ENCODE results near the gene AIG1. TPM values are rescaled to one million over a fixed set of nuclear protein-coding genes. Genes with fewer than 3 reads are reported as not detected.

Gene AIG1
- total RNA-seq, 2 donors from 2014 or later = 32.9 to 53.6 TPM

DNA sequence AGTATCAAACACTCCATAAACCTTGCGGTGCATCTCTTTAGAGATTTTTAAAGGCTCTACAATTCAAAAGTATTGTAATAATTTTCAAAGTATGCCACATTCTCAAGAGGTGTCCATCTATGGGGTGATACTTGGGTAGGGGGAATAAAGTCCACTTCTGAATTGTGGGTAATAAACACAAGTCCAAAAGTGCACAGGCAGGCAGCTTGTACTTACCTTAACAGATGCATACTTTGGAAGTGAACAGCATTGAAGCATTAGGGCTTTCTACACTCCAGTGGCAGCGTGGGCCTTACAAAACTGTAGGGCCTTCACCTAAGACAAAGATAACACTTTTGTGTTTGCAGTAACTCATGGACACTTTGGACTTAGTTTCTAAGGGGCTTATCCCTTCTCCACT lies 58.6 kb downstream of the AIG1 start:
- H3K4me1 ChIP-seq (ENCODE audit: control insufficient read depth in 1 of 2, low read depth in 2 of 2) = no peaks in the 10 kb centered on the region
- no peaks in the 10 kb centered on the region for H3K27me3 ChIP-seq (replicated peaks; ENCODE audit: insufficient read depth)
- TF ChIP-seq, protein P1, sequence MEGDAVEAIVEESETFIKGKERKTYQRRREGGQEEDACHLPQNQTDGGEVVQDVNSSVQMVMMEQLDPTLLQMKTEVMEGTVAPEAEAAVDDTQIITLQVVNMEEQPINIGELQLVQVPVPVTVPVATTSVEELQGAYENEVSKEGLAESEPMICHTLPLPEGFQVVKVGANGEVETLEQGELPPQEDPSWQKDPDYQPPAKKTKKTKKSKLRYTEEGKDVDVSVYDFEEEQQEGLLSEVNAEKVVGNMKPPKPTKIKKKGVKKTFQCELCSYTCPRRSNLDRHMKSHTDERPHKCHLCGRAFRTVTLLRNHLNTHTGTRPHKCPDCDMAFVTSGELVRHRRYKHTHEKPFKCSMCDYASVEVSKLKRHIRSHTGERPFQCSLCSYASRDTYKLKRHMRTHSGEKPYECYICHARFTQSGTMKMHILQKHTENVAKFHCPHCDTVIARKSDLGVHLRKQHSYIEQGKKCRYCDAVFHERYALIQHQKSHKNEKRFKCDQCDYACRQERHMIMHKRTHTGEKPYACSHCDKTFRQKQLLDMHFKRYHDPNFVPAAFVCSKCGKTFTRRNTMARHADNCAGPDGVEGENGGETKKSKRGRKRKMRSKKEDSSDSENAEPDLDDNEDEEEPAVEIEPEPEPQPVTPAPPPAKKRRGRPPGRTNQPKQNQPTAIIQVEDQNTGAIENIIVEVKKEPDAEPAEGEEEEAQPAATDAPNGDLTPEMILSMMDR (IDR thresholded peaks at IDR 0.05) = no peak
- DNase-seq (ENCODE audit: low spot score) (no peak), ATAC-seq (ENCODE audit: insufficient number of reproducible peaks, low FRiP score, low read depth) (no peak)
- H3K27ac ChIP-seq = no peak overlapping the region
- no peaks in the 10 kb centered on the region for H3K36me3 ChIP-seq
- H3K9me3 ChIP-seq = no peaks in the 10 kb centered on the region
- no peak overlapping the region for H3K4me3 ChIP-seq

GRCh38 chr6:143123081-143123480 lies 62.4 kb downstream of the AIG1 start:
- Histone ChIP-seq H3K9me3 (no peaks in the 10 kb centered on the region), H3K27me3 (replicated peaks; ENCODE audit: insufficient read depth) (no peaks in the 10 kb centered on the region), H3K4me3 (no peak overlapping the region), H3K27ac (no peak overlapping the region), H3K36me3 (no peaks in the 10 kb centered on the region), H3K4me1 (ENCODE audit: control insufficient read depth in 1 of 2, low read depth in 2 of 2) (no peaks in the 10 kb centered on the region)
- ATAC-seq (ENCODE audit: insufficient number of reproducible peaks, low FRiP score, low read depth) = no peak
- TF ChIP-seq, protein P1 (IDR thresholded peaks at IDR 0.05) = no peak
- DNase-seq (ENCODE audit: low spot score) = no peak

GRCh38 chr6:143123941-143124340 lies 63.3 kb downstream of the AIG1 start:
- no peak for ATAC-seq (ENCODE audit: insufficient number of reproducible peaks, low FRiP score, low read depth)
- H3K4me1 ChIP-seq (ENCODE audit: control insufficient read depth in 1 of 2, low read depth in 2 of 2) = no peaks in the 10 kb centered on the region
- no peaks in the 10 kb centered on the region for H3K27me3 ChIP-seq (replicated peaks; ENCODE audit: insufficient read depth)
- H3K36me3 ChIP-seq = no peaks in the 10 kb centered on the region
- TF ChIP-seq, protein P1 (IDR thresholded peaks at IDR 0.05) = no peak
- no peak overlapping the region for H3K4me3 ChIP-seq
- H3K27ac ChIP-seq = no peak overlapping the region
- H3K9me3 ChIP-seq = no peaks in the 10 kb centered on the region
- DNase-seq (ENCODE audit: low spot score) = no peak

- TF ChIP-seq, protein P1 (IDR thresholded peaks at IDR 0.05) = no peak
- Histone ChIP-seq H3K27me3 (replicated peaks; ENCODE audit: insufficient read depth) (no peaks in the 10 kb centered on the region), H3K36me3 (no peaks in the 10 kb centered on the region), H3K27ac (no peak overlapping the region), H3K4me3 (no peak overlapping the region), H3K4me1 (ENCODE audit: control insufficient read depth in 1 of 2, low read depth in 2 of 2) (no peaks in the 10 kb centered on the region), H3K9me3 (no peaks in the 10 kb centered on the region)
- no peak for DNase-seq (ENCODE audit: low spot score)
- ATAC-seq (ENCODE audit: insufficient number of reproducible peaks, low FRiP score, low read depth) = no peak
Observed at GRCh38 chr6:143125455-143125854, 64.8 kb downstream of the AIG1 start.

GRCh38 chr6:143125864-143126573 lies 65.3 kb downstream of the AIG1 start:
- H3K27ac ChIP-seq = no peak overlapping the region
- peaks cover 3% of the 10 kb centered on the region for H3K9me3 ChIP-seq
- H3K27me3 ChIP-seq (replicated peaks; ENCODE audit: insufficient read depth) = no peaks in the 10 kb centered on the region
- ATAC-seq (ENCODE audit: insufficient number of reproducible peaks, low FRiP score, low read depth) (no peak), DNase-seq (ENCODE audit: low spot score) (no peak)
- no peaks in the 10 kb centered on the region for H3K4me1 ChIP-seq (ENCODE audit: control insufficient read depth in 1 of 2, low read depth in 2 of 2)
- H3K36me3 ChIP-seq = no peaks in the 10 kb centered on the region
- TF ChIP-seq, protein P1 (IDR thresholded peaks at IDR 0.05) = no peak
- no peak overlapping the region for H3K4me3 ChIP-seq

Data from thoracic aorta (tissue), 2 donors.